K562 (cell line): Measurements from ENCODE around the gene TMSB10. TPM values are rescaled to one million over a fixed set of nuclear protein-coding genes. Genes with fewer than 3 reads are reported as not detected.

Experiments used
- ATAC-seq: fragments of 200-7000 bp; cut with Tn5 transposase; 3 replicates; pipeline ENCODE4 v1.9.1; 2020; ENCODE audit warnings: moderate library complexity
- BruUV-seq: library from RNA; stranded (reverse); fragments of 400-500 nt; replicated peaks from 2 replicates; lab custom pipeline; 2021; lab: Mats Ljungman, UMichigan
- CTCF ChIA-PET: fragments of 300-600 bp; formaldehyde crosslinking; extraction: SDS; loops from one replicate; lab custom pipeline; 2021; ENCODE audit warnings: low intra/inter-chr PET ratio; lab: Yijun Ruan, JAX
- POLR2A ChIA-PET: fragments of 300-600, 350-650 bp; sonication (Branson Sonifier 250); formaldehyde crosslinking; extraction: SDS; loops from one replicate; lab custom pipeline; 2021; ENCODE audit warnings: antibody characterized with exemption, inconsistent platforms; lab: Yijun Ruan, JAX
- DNase-seq, 4 experiments: peaks; one replicate each; pipeline versions ENCODE4 v3.0.0 to v3.0.0-alpha.2; 2011 to 2018; ENCODE audit warnings: low spot score in 3 of 4, mixed read lengths in 3 of 4; ENCODE audit errors: extremely low read depth in 1 of 4
- FAIRE-seq: peaks from 2 replicates; lab custom pipeline; 2011; peaks lifted over from hg19 to GRCh38; lab: Jason Lieb, UNC
- H2AFZ ChIP-seq: 2 replicates; pipeline ENCODE4 v1.6.0; 2011; ENCODE audit warnings: low read depth, low read length, control low read depth, inconsistent platforms
- H3K27ac ChIP-seq: fragments of 200-600 bp; 3 replicates; pipeline ENCODE4 v1.8.0; 2011; ENCODE audit warnings: low read depth, mild to moderate bottlenecking, control low read depth, inconsistent platforms, low read length, moderate library complexity, mixed read lengths; ENCODE audit errors: extremely low read depth
- H3K27me3 ChIP-seq, 2 experiments: fragments of 300-600 bp in 1 of 2; 2 replicates in 1 of 2; 3 replicates in 1 of 2; pipeline versions ENCODE4 v1.6.0 to v1.8.0; 2011; ENCODE audit warnings: inconsistent platforms in 2 of 2, low read length in 2 of 2, mild to moderate bottlenecking in 1 of 2, mixed read lengths in 1 of 2, moderate library complexity in 1 of 2; ENCODE audit not compliant: control insufficient read depth in 2 of 2, insufficient read depth in 2 of 2
- H3K36me3 ChIP-seq: fragments of 300-600 bp; 3 replicates; pipeline ENCODE4 v1.8.0; 2011; ENCODE audit warnings: mild to moderate bottlenecking, low read length, inconsistent platforms; ENCODE audit not compliant: control insufficient read depth, insufficient read depth
- H3K4me1 ChIP-seq, 2 experiments: fragments of 200-600 bp in 1 of 2; replicated peaks in 1 of 2; 2 replicates in 1 of 2; 3 replicates in 1 of 2; pipeline versions ENCODE4 v1.5.1 to v1.8.0; 2011; ENCODE audit warnings: inconsistent platforms in 2 of 2, low read length in 2 of 2, mild to moderate bottlenecking in 1 of 2, mixed read lengths in 1 of 2, moderate library complexity in 1 of 2; ENCODE audit not compliant: control insufficient read depth in 2 of 2, insufficient read depth in 2 of 2
- H3K4me2 ChIP-seq: 2 replicates; pipeline ENCODE4 v1.6.1; 2011; ENCODE audit warnings: low read length, control low read depth, inconsistent platforms, mixed read lengths; ENCODE audit not compliant: insufficient read depth
- H3K4me3 ChIP-seq: fragments of 200-600 bp; sonication (generic), shearing (Covaris generic); 2 replicates; pipeline ENCODE4 v1.5.1; 2016; ENCODE audit warnings: control low read depth, inconsistent platforms
- H3K79me2 ChIP-seq: fragments of 200-600 bp; 3 replicates; pipeline ENCODE4 v1.8.0; 2011; ENCODE audit warnings: low read length, inconsistent platforms; ENCODE audit not compliant: control insufficient read depth, insufficient read depth
- H3K9ac ChIP-seq, 2 experiments: 2 replicates each; pipeline versions ENCODE4 v1.6.0 to v1.6.1; 2011; ENCODE audit warnings: low read depth in 2 of 2, low read length in 2 of 2, control low read depth in 1 of 2, inconsistent platforms in 1 of 2, mild to moderate bottlenecking in 1 of 2, mixed read lengths in 1 of 2; ENCODE audit not compliant: insufficient read depth in 1 of 2
- H3K9me1 ChIP-seq: one replicate; pipeline ENCODE4 v1.6.0; 2011; ENCODE audit warnings: inconsistent platforms, mild to moderate bottlenecking, low read length, moderate library complexity; ENCODE audit not compliant: control insufficient read depth, insufficient read depth
- H3K9me3 ChIP-seq: replicated peaks from 2 replicates; pipeline ENCODE4 v1.5.1; 2011; ENCODE audit warnings: low read depth, low read length, inconsistent platforms; ENCODE audit not compliant: control insufficient read depth, insufficient read depth
- H4K20me1 ChIP-seq: replicated peaks from 2 replicates; pipeline ENCODE4 v1.6.1; 2011; ENCODE audit warnings: low read length, inconsistent platforms, mixed read lengths; ENCODE audit not compliant: control insufficient read depth, insufficient read depth
- POLR2A ChIP-seq: fragments of 450-650 bp; conservative IDR thresholded peaks from 2 replicates; pipeline ENCODE4 v1.6.1; 2016
- RBBP5 ChIP-seq: fragments of 200-600 bp; sonication (generic); IDR thresholded peaks from 2 replicates; pipeline ENCODE4 v1.6.1; 2012; ENCODE audit warnings: borderline replicate concordance, mild to moderate bottlenecking, low read length, control low read depth, inconsistent platforms; ENCODE audit not compliant: insufficient read depth, poor library complexity, severe bottlenecking
- SMARCB1 ChIP-seq: IDR thresholded peaks from 2 replicates; pipeline ENCODE4 v1.6.1; 2011; ENCODE audit warnings: improper control_type of control experiment, low read depth; ENCODE audit not compliant: insufficient read length
- USF1 ChIP-seq: sonication (generic); formaldehyde crosslinking; IDR thresholded peaks from 2 replicates; pipeline ENCODE4 v1.9.0; 2022; ENCODE audit warnings: mild to moderate bottlenecking, missing genetic modification reagents
- ZNF316 ChIP-seq: fragments of 450-650 bp; IDR thresholded peaks from 2 replicates; pipeline ENCODE4 v1.6.1; 2016
- WGBS: fragments of 100-300 bp; shearing (Covaris generic); methylation state at CpG from one replicate; pipeline ENCODE4 v1.1.6; 2016; ENCODE audit warnings: low coverage, mixed read lengths; ENCODE audit not compliant: insufficient coverage; ENCODE audit errors: missing lambda C conversion rate; 5-methylcytosine and 5-hydroxymethylcytosine counted together
- in situ Hi-C: fragments of 300-500 bp; cut with MboI; formaldehyde crosslinking; loops from 4 replicates; pipeline ENCODE4 v1.15.0; 2018; ENCODE audit warnings: inconsistent platforms, mixed read lengths
- intact Hi-C: fragments of 100-400 bp; cut with micrococcal nuclease; formaldehyde crosslinking; loops from 2 replicates; pipeline ENCODE4 v1.14.2; 2022
- polyA plus RNA-seq, 8 experiments: library from polyadenylated mRNA; depleted of rRNA in 4 of 8; stranded (reverse) in 5 of 8; unstranded in 3 of 8; fragments of >200 nt; fragmentation: Nextera tagmentation in 2 of 8; fragmentation: Illumina TruSeq in 1 of 8; extraction: Ambion mirVana in 2 of 8; extraction: Trizol in 1 of 8; gene quantifications; 2 replicates each; pipeline versions ENCODE4 v1.2.1 to v1.2.3, GENCODE V29; 2011 to 2014; ENCODE audit warnings: inconsistent platforms in 1 of 8, missing spikeins in 1 of 8
- total RNA-seq, 7 experiments: library from RNA; depleted of rRNA in 6 of 7; stranded (reverse); fragments of >200 nt in 6 of 7; fragmentation: Illumina TruSeq in 2 of 7; extraction: Trizol in 2 of 7; gene quantifications; 2 replicates each; pipeline versions ENCODE4 v1.2.1 to v1.2.3, GENCODE V29; 2011 to 2021; ENCODE audit warnings: low replicate concordance in 1 of 7

The TMSB10 gene
- total and polyA plus RNA-seq, 9 of the 15 experiments (the other 6 are each of a cell fraction or from before 2014, with no cell fraction given), result 382 to 2,226 (median 959) TPM

GRCh38 chr2:84924173-84925106 lies 19.0 kb downstream of the TMSB10 start (continued):
- no peak for TF ChIP-seq RBBP5

GRCh38 chr2:84925336-84925723 lies 19.9 kb downstream of the TMSB10 start:
- CTCF ChIA-PET, result interaction anchor here (0.6 to 3.1 kb wide), 11 partner anchors 20 to 432 kb away, joined by 3 to 20 read pairs (median 5); partner anchors contain the start of gene TMSB10
- no peak for ATAC-seq
- Histone ChIP-seq H3K27me3 (no peaks in the 10 kb centered on the region), H3K36me3 (no peaks in the 10 kb centered on the region), H2AFZ (peak overlapping the region; percentile 79), H3K9ac (no peak overlapping the region)
- BruUV-seq, result no TSS peak
- TF ChIP-seq USF1 (CRISPR knock-in tag) (peak; percentile 8; the same call in 1 of the 2 replicates), SMARCB1 (no peak), POLR2A (no peak), ZNF316 (0 out of 2 replicates have a peak, but pooled peaks have one; percentile 3)
- TF ChIP-seq, all 486 proteins: peak for 2
- H3K27ac ChIP-seq, result no peak overlapping the region; the same call in 2 of the 3 replicates
- H3K4me2 ChIP-seq, result peak overlapping the region; percentile 93
- no peaks in the 10 kb centered on the region for H3K79me2 ChIP-seq
- intact Hi-C loops, result loop anchor here (1.0 to 10.0 kb wide), 5 partner anchors 19 to 271 kb away; no protein-coding TSS in a partner anchor
- no peaks in the 10 kb centered on the region for H3K9me3 ChIP-seq
- in situ Hi-C loops, result loop anchor here (5.0 to 10.0 kb wide), 2 partner anchors 379 to 428 kb away; no protein-coding TSS in a partner anchor
- no peak for FAIRE-seq
- POLR2A ChIA-PET, result interaction anchor here (0.5 to 2.8 kb wide), 4 partner anchors 17 to 92 kb away, joined by 3 to 23 read pairs (median 3); no protein-coding TSS in a partner anchor
- H3K9me1 ChIP-seq, result peaks cover 5% of the 10 kb centered on the region
- peaks cover 13 to 22% of the 10 kb centered on the region in 2 experiments for H3K4me1 ChIP-seq
- WGBS, result 75% methylated on average over 2 of the region's 2 CpGs
- DNase-seq, result no peak
- H4K20me1 ChIP-seq, result no peaks in the 10 kb centered on the region
- no peak overlapping the region for H3K4me3 ChIP-seq
